HEK293T (cell line): ENCODE measurements around the gene MRPS10.

Experiments
- ELF4 ChIP-seq: fragments of 450-650 bp; IDR thresholded peaks from 2 replicates; pipeline ENCODE4 v1.6.1; 2017; ENCODE audit warnings: antibody characterized with exemption
- SP1 ChIP-seq: fragments of 450-650 bp; IDR thresholded peaks from 2 replicates; pipeline ENCODE4 v1.6.1; 2017

- TF ChIP-seq ELF4 (no peak), SP1 (no peak)
Measured at GRCh38 chr6:42236030-42236429, 18.4 kb upstream of the MRPS10 start.
